NT2/D1 (cell line): ENCODE data around the gene TMPRSS13.

ENCODE experiments used
- SUZ12 ChIP-seq: IDR thresholded peaks from 2 replicates; pipeline ENCODE4 v1.6.1; 2011; ENCODE audit not compliant: insufficient read length, insufficient read depth; ENCODE audit errors: extremely low read depth
- YY1 ChIP-seq: IDR thresholded peaks from 2 replicates; pipeline ENCODE4 v1.6.1; 2011; ENCODE audit not compliant: insufficient read length, insufficient read depth
- ZNF274 ChIP-seq: IDR thresholded peaks from 2 replicates; pipeline ENCODE4 v1.6.1; 2011; ENCODE audit warnings: mild to moderate bottlenecking, low read depth, low read length

- TF ChIP-seq YY1 (no peak), ZNF274 (no peak), SUZ12 (no peak)
Measured at GRCh38 chr11:117933930-117934329, 4.7 kb upstream of the TMPRSS13 start.
